GM20431 (cell line): ENCODE results near the gene C5.

Experiments used
- in situ Hi-C: fragments of 300-500 bp; cut with MseI, MboI; formaldehyde crosslinking; loops from one replicate; pipeline ENCODE4 v1.15.0; 2020; ENCODE audit warnings: low sequenced_read_pairs; ENCODE audit not compliant: unreplicated experiment

C5 gene

GRCh38 chr9:120916588-120916987 is 133.5 kb downstream of the C5 start:
- in situ Hi-C loops = no loop called here

GRCh38 chr9:120915854-120916470 is 134.1 kb downstream of the C5 start:
- in situ Hi-C loops = no loop called here

GRCh38 chr9:120914953-120915352 is 135.1 kb downstream of the C5 start:
- in situ Hi-C loops = no loop called here

- in situ Hi-C loops = no loop called here
Observed at GRCh38 chr9:120914396-120914795, 135.7 kb downstream of the C5 start.

- in situ Hi-C loops = no loop called here
Observed at GRCh38 chr9:120913647-120914264, 136.3 kb downstream of the C5 start.

GRCh38 chr9:120912958-120913646 is 137.0 kb downstream of the C5 start:
- in situ Hi-C loops = no loop called here

- in situ Hi-C loops = no loop called here
Observed at GRCh38 chr9:120911295-120911837, 138.7 kb downstream of the C5 start.

GRCh38 chr9:120910643-120911042 is 139.4 kb downstream of the C5 start:
- in situ Hi-C loops = no loop called here

GRCh38 chr9:120909904-120910303 is 140.2 kb downstream of the C5 start:
- in situ Hi-C loops = no loop called here

- in situ Hi-C loops = no loop called here
Observed at GRCh38 chr9:120905315-120906164, 144.5 kb downstream of the C5 start.

- in situ Hi-C loops = no loop called here
Observed at GRCh38 chr9:120904978-120905301, 145.1 kb downstream of the C5 start.

GRCh38 chr9:120904061-120904977 is 145.8 kb downstream of the C5 start:
- in situ Hi-C loops = no loop called here

GRCh38 chr9:120902569-120903535 is 147.2 kb downstream of the C5 start:
- in situ Hi-C loops = no loop called here
